Sigmoid colon (tissue), 7 donors: Measurements from ENCODE around the gene UBQLN3. TPM values are rescaled to one million over a fixed set of nuclear protein-coding genes. Genes with fewer than 3 reads are reported as not detected.

Experiments
- DNase-seq: peaks from one replicate; pipeline ENCODE4 v3.0.0-alpha.2; 2019
- H3K27ac ChIP-seq, 4 donors: fragments of 200-600 bp; sonication (generic); one replicate each; pipeline ENCODE4 v1.5.1; 2016 to 2019; ENCODE audit warnings: mild to moderate bottlenecking in 1 of 4
- H3K27me3 ChIP-seq, 3 donors: fragments of 200-600 bp; sonication (generic); one replicate each; pipeline ENCODE4 v1.5.1; 2019; ENCODE audit warnings: mild to moderate bottlenecking in 1 of 3
- H3K36me3 ChIP-seq, 4 donors: fragments of 200-600 bp; sonication (generic); one replicate each; pipeline ENCODE4 v1.5.1; 2016 to 2019
- H3K4me1 ChIP-seq, 4 donors: fragments of 200-600 bp; sonication (generic); one replicate each; pipeline ENCODE4 v1.5.1; 2017 to 2019
- H3K4me3 ChIP-seq, 4 donors: fragments of 200-600 bp; sonication (generic); one replicate each; pipeline ENCODE4 v1.5.1; 2017 to 2019; ENCODE audit warnings: mild to moderate bottlenecking in 2 of 4, moderate library complexity in 1 of 4
- H3K9me3 ChIP-seq, 4 donors: fragments of 200-600 bp in 3 of 4; sonication (generic) in 3 of 4; one replicate each; pipeline versions ENCODE4 v1.5.1 to v1.6.1; 2013 to 2019
- EP300 ChIP-seq, 4 donors: sonication (generic); formaldehyde crosslinking; IDR thresholded peaks; one replicate each; pipeline ENCODE4 v1.6.1; 2017; ENCODE audit warnings: antibody characterized with exemption in 4 of 4
- POLR2A ChIP-seq, 2 donors: fragments of 450-650 bp; IDR thresholded peaks; one replicate each; pipeline ENCODE4 v1.6.1; 2016; ENCODE audit warnings: antibody characterized with exemption in 2 of 2, mild to moderate bottlenecking in 2 of 2, moderate library complexity in 2 of 2
- POLR2AphosphoS5 ChIP-seq, 4 donors: sonication (generic); formaldehyde crosslinking; IDR thresholded peaks; one replicate each; pipeline ENCODE4 v1.6.1; 2017; ENCODE audit warnings: antibody characterized with exemption in 4 of 4
- WGBS, 2 donors: extraction: QIAGEN DNeasy Blood & Tissue Kit; methylation state at CpG; one replicate each; pipeline ENCODE4 v1.1.7; 2013; 5-methylcytosine and 5-hydroxymethylcytosine counted together
- intact Hi-C: fragments of 100-400 bp; cut with DNase I; formaldehyde crosslinking; loops from one replicate; pipeline ENCODE4 v1.15.1; 2023
- polyA plus RNA-seq, 3 donors: library from polyadenylated mRNA; stranded (reverse); fragments of 200-250 nt; gene quantifications; one replicate each; pipeline ENCODE4 v1.2.3, GENCODE V29; 2013
- total RNA-seq, 4 donors: library from RNA; depleted of rRNA; stranded (reverse); fragments of >200 nt; gene quantifications; one replicate each; pipeline ENCODE4 v1.1.0, GENCODE V29; 2016
- TF ChIP-seq, protein P1 (sequence below), 4 experiments: fragments of 450-650 bp in 3 of 4; fragments of 200-600 bp in 1 of 4; IDR thresholded peaks; one replicate each; pipeline ENCODE4 v1.5.1; 2016 to 2019; ENCODE audit warnings: antibody characterized with exemption in 4 of 4, mild to moderate bottlenecking in 3 of 4, moderate library complexity in 2 of 4
- donor health status: healthy with polysubstance abuse.
- donor health status: Bipolar disorder and iron deficiency.
- donor health status: healthy.

Gene UBQLN3
- total RNA-seq (1 to 10 TPM in 2 of 4 donors, under 1 TPM in 1, not detected in 1; 0.71 to 1.2 (median 1.1) TPM), polyA plus RNA-seq (not detected)

DNA sequence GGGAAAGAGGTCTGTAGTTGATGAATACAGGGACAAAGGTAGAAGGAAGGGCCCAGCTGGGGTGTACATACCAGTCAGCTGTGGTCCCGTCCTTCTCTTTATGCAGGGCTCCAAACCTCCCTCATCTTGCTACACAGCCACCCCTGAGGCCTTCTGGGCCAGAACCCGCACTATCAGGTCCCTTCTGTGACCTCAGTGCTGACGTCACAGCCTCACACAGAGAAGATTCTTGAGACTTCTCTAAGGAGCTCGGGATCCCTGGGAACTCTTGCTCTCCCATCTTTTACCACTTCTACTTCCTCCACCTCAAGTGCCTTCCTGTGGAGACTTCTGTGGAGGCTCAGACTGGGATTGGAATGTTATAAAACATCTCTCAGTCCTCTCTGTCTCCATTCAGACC lies at the start of gene UBQLN3:
Gene UBQLN3, minus strand, starts transcription at position 155 of the 400 bp plus-strand sequence. CDS start 399 bp downstream, outside the sequence.
- TF ChIP-seq POLR2A (IDR thresholded peaks at IDR 0.05) (no peak), POLR2AphosphoS5 (IDR thresholded peaks at IDR 0.05) (no peak), EP300 (IDR thresholded peaks at IDR 0.05) (no peak)
- TF ChIP-seq, protein P1, sequence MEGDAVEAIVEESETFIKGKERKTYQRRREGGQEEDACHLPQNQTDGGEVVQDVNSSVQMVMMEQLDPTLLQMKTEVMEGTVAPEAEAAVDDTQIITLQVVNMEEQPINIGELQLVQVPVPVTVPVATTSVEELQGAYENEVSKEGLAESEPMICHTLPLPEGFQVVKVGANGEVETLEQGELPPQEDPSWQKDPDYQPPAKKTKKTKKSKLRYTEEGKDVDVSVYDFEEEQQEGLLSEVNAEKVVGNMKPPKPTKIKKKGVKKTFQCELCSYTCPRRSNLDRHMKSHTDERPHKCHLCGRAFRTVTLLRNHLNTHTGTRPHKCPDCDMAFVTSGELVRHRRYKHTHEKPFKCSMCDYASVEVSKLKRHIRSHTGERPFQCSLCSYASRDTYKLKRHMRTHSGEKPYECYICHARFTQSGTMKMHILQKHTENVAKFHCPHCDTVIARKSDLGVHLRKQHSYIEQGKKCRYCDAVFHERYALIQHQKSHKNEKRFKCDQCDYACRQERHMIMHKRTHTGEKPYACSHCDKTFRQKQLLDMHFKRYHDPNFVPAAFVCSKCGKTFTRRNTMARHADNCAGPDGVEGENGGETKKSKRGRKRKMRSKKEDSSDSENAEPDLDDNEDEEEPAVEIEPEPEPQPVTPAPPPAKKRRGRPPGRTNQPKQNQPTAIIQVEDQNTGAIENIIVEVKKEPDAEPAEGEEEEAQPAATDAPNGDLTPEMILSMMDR (IDR thresholded peaks at IDR 0.05), result no peak
- no peak within 1 kb of the TSS for H3K4me3 ChIP-seq
- no peaks in the 10 kb centered on the region for H3K27me3 ChIP-seq
- no peaks in the 10 kb centered on the region for H3K4me1 ChIP-seq
- intact Hi-C loops, result no loop called here
- H3K36me3 ChIP-seq, result no peaks in the 10 kb centered on the region
- H3K9me3 ChIP-seq, result no peaks in the 10 kb centered on the region
- H3K27ac ChIP-seq, result no peak within 1 kb of the TSS
- WGBS, 2 donors, result 79 to 84% methylated on average over 4 of the region's 4 CpGs
- DNase-seq, result no peak

DNA sequence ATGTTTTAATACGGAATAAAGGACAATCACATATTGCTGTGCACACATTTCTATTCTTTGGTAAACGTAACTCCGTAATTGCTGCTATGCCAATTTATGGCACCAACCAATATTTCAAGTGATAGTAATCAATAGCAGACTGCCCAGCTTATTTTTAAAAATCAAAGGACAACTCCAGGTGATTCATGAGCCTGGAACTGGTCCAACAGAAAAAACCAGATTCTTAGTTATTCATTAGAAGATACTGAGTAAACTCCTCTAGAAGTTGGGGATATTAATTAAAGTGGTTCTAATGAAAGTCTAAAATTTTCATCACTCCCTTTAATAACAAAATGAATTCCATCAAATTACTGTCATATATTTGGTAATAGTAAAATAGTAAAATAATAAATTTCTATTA lies 48.0 kb upstream of the UBQLN3 start:
- H3K9me3 ChIP-seq, result no peaks in the 10 kb centered on the region
- H3K4me1 ChIP-seq, result no peaks in the 10 kb centered on the region
- no peaks in the 10 kb centered on the region for H3K36me3 ChIP-seq
- TF ChIP-seq POLR2A (IDR thresholded peaks at IDR 0.05) (no peak), EP300 (IDR thresholded peaks at IDR 0.05) (no peak), POLR2AphosphoS5 (IDR thresholded peaks at IDR 0.05) (no peak)
- TF ChIP-seq, protein P1 (IDR thresholded peaks at IDR 0.05), result no peak
- H3K4me3 ChIP-seq, result no peak overlapping the region
- intact Hi-C loops, result no loop called here
- 32 to 52% methylated on average over 3 of the region's 3 CpGs for WGBS, 2 donors
- H3K27ac ChIP-seq, result no peak overlapping the region
- H3K27me3 ChIP-seq, result no peaks in the 10 kb centered on the region
- DNase-seq, result no peak

DNA sequence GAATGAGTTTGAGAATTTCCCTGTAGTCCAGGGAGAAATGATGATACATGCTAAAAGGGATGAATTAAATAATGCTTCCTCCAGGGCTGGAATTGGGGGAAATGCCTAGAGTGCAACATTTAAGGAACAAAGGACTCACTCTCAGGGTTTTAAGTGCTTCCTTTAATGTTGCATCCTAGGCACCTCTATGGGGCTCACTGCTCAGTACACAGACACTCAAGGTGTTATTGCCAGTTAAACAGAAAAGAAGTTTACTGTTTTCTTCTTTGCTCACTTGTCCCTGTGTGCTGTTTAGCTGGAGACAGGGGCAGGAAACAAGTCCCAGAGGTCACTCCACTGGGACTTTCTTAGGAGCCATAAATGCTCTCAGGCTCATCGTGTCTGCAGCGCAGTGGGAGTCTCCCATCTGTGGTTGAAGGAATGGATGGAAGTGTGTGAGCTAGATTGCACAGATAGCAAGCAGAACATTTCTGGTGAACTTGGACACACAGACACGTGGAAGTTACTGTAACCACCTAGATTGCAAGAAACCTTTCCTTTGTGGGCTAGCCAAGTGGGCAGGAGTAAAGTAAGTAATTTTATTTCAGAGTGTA lies 46.9 kb upstream of the UBQLN3 start:
- intact Hi-C loops, result no loop called here
- TF ChIP-seq POLR2A (IDR thresholded peaks at IDR 0.05), result no peak
- H3K9me3 ChIP-seq, result no peaks in the 10 kb centered on the region
- no peak overlapping the region for H3K27ac ChIP-seq
- H3K4me1 ChIP-seq, result no peaks in the 10 kb centered on the region
- 30 to 55% methylated on average over 3 of the region's 3 CpGs for WGBS, 2 donors
- H3K4me3 ChIP-seq, result no peak overlapping the region
- no peaks in the 10 kb centered on the region for H3K27me3 ChIP-seq
- DNase-seq, result no peak
- H3K36me3 ChIP-seq, result no peaks in the 10 kb centered on the region

DNA sequence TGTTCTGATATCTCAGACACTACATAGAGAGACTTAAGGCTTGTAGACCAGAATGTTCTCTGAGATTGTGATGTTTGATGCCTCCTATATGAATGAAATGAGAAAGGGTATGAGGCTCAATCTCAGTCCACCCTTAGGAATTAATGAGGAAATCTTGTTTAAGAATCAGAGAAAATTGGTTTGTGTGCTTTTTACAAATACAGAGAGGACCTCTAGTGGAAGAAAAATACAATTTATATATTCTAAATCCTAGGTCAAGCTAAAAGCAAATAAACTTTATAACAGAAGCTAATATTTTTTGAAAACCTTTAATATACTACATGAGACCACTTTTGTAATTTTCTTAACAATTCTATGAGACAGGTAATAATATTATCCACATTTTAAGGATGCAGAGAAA lies 43.6 kb upstream of the UBQLN3 start:
- Histone ChIP-seq H3K9me3 (no peaks in the 10 kb centered on the region), H3K36me3 (no peaks in the 10 kb centered on the region), H3K27me3 (no peaks in the 10 kb centered on the region), H3K4me1 (no peaks in the 10 kb centered on the region), H3K27ac (no peak overlapping the region), H3K4me3 (no peak overlapping the region)
- intact Hi-C loops, result no loop called here
- TF ChIP-seq POLR2AphosphoS5 (IDR thresholded peaks at IDR 0.05) (no peak), POLR2A (IDR thresholded peaks at IDR 0.05) (no peak), EP300 (IDR thresholded peaks at IDR 0.05) (no peak)
- TF ChIP-seq, protein P1 (IDR thresholded peaks at IDR 0.05), result no peak
- DNase-seq, result no peak

DNA sequence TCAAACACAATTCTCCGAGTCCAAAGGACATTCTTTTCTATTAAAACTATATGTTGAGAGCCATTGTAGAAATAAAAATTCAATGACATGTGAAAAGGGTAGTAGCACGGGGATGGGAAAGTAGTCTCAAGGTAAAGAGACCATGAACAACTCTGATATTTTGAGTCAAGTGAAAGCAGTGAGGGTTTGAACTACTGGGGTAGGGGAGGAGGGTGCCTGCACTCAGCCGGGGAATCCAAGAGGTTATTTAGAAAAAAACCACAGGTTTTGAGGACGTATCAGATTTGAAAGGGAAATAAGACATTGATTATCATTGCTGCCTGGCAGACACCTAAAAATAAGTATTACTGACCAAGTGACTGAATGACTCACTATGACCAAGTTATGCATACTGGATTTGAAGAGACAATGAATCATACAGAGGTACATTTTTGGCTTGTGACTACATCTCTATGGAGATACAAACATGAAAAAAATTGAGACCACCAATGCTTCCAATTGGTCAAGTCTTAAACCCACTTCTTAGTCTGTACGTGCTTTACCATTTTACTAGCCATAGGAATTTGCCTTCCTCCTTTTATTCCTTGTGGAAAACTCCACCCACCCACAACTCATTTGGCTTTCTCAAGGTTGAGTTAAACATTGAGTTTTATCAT lies 40.8 kb upstream of the UBQLN3 start:
- WGBS, 2 donors, result 63 to 68% methylated on average over 5 of the region's 5 CpGs
- H3K27me3 ChIP-seq, result no peaks in the 10 kb centered on the region
- no peak for DNase-seq
- no peaks in the 10 kb centered on the region for H3K36me3 ChIP-seq
- TF ChIP-seq EP300 (IDR thresholded peaks at IDR 0.05), result no peak
- TF ChIP-seq, protein P1 (IDR thresholded peaks at IDR 0.05), result no peak
- no peak for TF ChIP-seq POLR2A (IDR thresholded peaks at IDR 0.05)
- TF ChIP-seq POLR2AphosphoS5 (IDR thresholded peaks at IDR 0.05), result no peak
- no peaks in the 10 kb centered on the region for H3K4me1 ChIP-seq
- no peaks in the 10 kb centered on the region for H3K9me3 ChIP-seq
- intact Hi-C loops, result no loop called here
- no peak overlapping the region for H3K4me3 ChIP-seq
- H3K27ac ChIP-seq, result no peak overlapping the region
